KG1 (cell line): ENCODE data around the gene SPOCK2.

Source experiments
- DNase-seq: peaks from one replicate; lab custom pipeline; 2025; lab: John Stamatoyannopoulos, UW

The SPOCK2 gene

DNA sequence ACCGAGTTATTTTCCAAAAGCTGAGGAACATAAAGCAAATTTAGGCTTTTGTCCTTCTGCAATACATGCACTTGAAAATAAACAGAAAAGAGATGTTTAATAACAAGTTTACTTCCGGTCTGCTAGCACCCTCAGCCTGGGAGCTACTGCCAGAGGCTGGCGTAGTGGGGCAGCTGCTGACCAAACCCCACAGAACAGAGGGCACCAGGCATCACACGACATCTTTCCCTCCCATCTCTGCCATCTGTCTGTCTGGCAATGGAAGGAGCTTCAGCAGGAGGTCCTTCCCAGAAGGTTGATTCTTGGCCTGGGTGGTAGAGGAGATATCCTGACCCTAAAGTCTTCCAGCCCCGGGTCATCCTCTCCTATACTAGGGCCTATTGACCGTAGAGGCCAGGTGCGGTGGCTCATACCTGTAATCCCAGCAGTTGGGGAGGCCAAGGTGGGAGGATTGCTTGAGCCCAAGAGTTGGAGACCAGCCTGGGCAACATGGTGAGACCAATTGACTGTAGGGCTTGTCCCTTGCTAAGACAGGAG is 76.3 kb downstream of the SPOCK2 start:
- DNase-seq: no peak

DNA sequence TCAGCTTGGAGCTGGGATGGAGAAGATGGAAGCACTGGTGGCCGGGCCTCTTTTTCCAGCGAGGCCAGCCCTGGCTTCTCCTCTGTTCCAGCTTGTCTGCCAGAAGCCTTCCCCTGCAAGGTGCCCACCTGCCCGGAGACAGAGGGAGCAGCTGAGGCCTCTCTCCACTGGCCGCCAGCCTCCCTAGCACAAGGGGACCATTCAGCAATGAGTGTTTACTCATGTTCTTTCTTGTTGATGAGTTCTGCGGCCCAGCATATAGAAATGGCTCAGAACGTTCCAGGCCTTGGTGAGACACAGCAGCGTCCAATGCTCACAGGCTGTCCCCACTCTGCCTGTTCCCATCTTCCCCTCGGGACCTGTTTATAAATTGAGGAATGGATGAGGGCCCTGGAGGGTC is 76.9 kb downstream of the SPOCK2 start:
- no peak for DNase-seq

DNA sequence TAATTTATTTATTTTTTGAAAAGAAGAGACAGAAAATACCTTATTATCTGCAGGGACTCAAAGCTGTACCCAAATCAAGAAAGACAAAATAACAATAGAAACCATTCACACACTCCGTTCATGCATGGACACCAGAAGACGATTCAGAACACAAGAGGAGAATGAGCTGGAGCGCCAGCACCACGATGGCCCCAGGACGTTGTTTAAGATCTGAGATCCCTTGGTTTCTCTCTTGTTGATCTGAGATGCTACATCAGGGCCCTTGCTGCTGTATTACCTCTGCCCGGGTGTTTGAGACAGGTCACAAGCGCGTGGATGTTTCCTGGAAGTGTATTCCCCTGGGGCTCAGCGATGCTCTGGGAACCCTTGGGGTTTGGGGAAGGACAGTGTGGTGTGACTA is 77.3 kb downstream of the SPOCK2 start:
- no peak for DNase-seq

DNA sequence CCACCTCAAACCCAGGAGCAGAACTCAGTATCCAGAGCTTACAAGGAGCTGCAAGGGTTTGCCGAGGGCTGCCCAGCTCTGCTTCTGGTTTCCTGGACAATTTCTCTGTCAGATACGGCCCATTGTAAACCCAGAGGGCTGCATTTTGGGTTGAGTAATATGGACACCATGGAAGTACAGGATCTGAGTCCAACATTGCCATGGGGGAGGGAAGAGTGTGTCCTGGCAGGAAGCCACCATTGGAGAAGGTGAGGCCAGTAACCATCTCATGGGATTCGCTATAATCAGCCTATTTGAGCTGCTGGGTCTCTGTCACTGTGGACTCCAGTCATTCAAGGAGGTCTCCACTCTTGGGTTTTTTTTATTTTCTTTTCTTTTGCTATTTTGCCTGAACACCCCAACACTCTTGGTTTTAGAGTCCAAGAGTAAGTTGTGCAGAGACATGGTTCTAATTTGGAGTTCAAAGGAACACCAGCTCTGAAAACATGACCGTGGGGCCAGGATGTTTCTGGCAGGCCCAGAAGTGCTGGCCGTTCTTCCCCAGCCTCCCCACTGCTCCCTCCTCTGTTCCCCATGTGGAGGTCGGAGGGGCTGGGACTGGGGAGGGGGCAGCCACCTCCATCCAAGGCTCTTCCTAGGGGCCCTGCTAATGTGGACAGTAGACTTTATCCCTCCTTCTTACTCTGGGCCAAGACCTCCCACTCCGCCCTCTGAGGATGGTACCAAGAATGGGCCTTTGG is 77.9 kb downstream of the SPOCK2 start:
- no peak for DNase-seq

DNA sequence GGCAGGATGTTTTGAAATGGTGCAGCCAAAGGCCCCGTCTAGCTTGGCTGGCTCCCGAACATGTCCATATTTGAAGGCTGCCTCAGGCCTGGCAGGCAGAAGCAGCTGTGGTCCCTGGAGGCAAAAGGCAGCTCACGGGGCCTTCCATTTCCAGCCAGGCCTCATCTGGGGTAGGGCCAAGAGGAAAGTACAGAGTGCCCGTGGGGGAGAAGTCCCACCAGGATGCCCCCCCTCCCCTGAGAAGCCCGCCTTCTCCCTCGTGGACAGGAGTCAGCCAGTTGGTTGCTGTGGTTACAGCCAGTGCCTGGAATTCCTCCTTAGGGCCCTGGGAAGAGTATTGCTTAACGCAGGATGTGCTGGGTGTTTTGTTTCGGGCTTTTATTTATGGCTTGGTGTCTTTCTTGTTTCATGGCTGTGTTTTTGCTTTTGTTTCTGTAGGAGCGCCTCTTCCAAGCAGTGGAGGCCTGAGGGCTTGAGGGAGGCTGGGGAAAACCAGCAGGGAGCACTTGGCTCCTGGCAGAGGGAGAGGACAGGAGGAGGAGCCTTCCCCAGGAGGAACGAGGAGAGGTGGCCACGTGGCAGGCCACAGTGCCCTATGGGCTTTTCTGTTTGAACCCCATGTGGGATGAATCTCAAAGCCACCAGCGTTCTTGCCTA is 78.8 kb downstream of the SPOCK2 start:
- DNase-seq: no peak

DNA sequence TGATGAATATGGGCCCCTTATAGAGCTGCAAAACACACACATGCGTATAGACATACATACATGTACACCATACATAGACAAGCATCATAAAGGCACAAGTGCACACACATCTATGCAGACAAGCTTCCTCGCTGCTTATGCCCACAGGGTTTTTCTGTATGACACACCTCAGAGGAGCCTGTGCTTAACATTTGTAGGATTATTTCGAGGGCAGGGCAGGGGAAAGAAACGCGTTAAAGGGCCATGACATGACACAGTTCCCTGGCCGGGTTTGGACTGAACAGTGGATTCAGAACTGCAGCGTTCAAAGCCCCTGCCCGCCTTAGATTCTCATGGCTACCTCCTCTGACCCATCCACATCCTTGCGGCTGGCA is 79.3 kb downstream of the SPOCK2 start:
- no peak for DNase-seq
